GM13977 (cell line): ENCODE results near the gene GNGT2.

Source experiments
- DNase-seq: peaks from one replicate; pipeline ENCODE4 v3.0.0; 2012; ENCODE audit warnings: low spot score
- CTCF ChIP-seq: IDR thresholded peaks from 2 replicates; pipeline ENCODE4 v1.5.1; 2012; ENCODE audit warnings: mild to moderate bottlenecking, control low read depth; ENCODE audit not compliant: insufficient read depth; ENCODE audit errors: extremely low read depth, missing control alignments
- in situ Hi-C: fragments of 300-500 bp; cut with MboI; formaldehyde crosslinking; loops from one replicate; pipeline ENCODE4 v1.12.0; 2022; ENCODE audit warnings: low sequenced_read_pairs, low pct_unique_long_range_greater_than_20kb, mixed read lengths, inconsistent platforms; ENCODE audit not compliant: unreplicated experiment

The GNGT2 gene

GRCh38 chr17:49200423-49201083 is 9.8 kb downstream of the GNGT2 start:
- in situ Hi-C loops = no loop called here
- DNase-seq = no peak
- no peak for TF ChIP-seq CTCF

- no peak for DNase-seq
- in situ Hi-C loops = no loop called here
- no peak for TF ChIP-seq CTCF
These were observed 12.2 kb downstream of the GNGT2 start for GRCh38 chr17:49198211-49198610.

DNA sequence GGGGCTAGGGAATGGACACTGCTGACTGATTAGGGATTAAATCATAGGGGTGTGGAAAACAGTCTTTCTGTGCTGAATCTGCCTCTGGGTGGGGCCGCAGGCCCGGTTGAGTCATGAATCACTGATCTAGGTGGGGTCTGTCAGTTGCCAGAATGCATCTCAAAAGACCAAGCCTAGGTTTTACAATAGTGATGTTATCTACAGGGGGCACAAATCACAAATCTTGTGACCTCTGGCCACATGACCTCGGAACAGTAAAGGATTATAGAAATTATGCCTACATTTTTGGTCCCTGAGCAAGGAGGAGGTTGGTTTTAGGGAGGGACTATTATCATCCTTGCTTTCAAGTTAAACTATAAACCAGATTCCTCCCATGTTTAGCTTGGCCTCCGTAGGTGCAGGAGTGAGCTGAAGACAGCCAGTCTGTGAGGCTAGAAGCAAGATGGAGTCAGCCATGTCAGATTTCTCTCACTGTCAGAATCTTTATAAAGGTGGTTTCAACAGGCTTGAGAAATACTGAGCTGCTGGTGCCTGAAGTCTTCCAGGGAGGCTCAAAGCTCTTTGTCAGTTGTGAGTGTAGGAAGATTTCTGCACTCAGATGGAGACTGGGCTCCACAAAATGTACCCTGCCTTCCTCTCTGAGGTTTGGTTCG is 12.9 kb downstream of the GNGT2 start:
- in situ Hi-C loops = no loop called here
- DNase-seq = no peak
- no peak for TF ChIP-seq CTCF

- no peak for TF ChIP-seq CTCF
- in situ Hi-C loops = no loop called here
- no peak for DNase-seq
These were observed 13.9 kb downstream of the GNGT2 start for GRCh38 chr17:49196520-49196919.

GRCh38 chr17:49195751-49196150 is 14.6 kb downstream of the GNGT2 start:
- no peak for TF ChIP-seq CTCF
- no peak for DNase-seq
- in situ Hi-C loops = no loop called here

DNA sequence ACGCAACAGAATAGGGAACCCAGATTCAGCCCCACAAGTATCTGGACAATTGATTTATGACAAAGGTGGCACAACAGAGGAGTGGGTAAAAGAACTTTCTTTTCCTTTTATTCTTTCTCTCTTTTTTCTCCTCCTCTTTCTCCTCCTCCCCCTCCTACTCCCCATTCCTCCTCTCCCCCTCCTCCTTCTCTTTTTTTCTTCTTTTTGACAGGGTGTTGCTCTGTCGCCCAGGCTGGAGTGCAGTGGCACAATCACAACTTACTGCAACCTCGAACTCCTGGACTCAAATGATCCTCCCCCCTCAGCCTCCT is 16.1 kb downstream of the GNGT2 start:
- DNase-seq = no peak
- in situ Hi-C loops = no loop called here
- TF ChIP-seq CTCF = no peak
